ENCODE data around the gene RAI14. TPM values are rescaled to one million over a fixed set of nuclear protein-coding genes. Genes with fewer than 3 reads are reported as not detected.

Gene RAI14
- total RNA-seq, 1 donor from 2014 or later: 30.7 TPM

DNA sequence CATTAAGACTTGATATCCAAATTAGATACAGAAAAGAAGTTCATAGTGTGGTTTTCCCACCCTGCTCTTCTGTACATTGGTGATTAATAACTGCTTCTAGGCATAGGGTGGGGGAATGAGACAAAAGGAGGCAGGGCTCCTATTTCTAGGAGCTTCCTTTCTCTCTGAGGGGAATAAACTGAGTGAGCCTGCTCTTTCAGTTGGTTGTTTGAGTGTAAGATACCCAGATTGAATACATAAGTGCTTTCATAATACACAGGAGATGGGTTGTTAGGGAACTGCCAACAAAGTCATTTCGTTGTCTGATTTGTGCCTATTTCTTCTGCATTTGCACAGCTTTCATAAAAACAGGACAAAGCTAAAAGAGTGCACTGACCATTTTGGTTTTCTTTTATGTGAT lies 133.9 kb downstream of the RAI14 start:
- Histone ChIP-seq H3K4me3 (no peak overlapping the region), H3K27ac (no peak overlapping the region), H3K4me1 (peaks cover 9% of the 10 kb centered on the region), H3K9me3 (no peaks in the 10 kb centered on the region), H3K36me3 (no peaks in the 10 kb centered on the region), H3K27me3 (no peaks in the 10 kb centered on the region)
- DNase-seq (ENCODE audit: extremely low spot score in 2 of 2): no peak
- intact Hi-C loops (cut with DNase I): no loop called here
- no peak for TF ChIP-seq POLR2AphosphoS5 (IDR thresholded peaks at IDR 0.05; ENCODE audit: insufficient read depth in 1 of 2, low read depth in 1 of 2)
- TF ChIP-seq POLR2A (IDR thresholded peaks at IDR 0.05): no peak
- no peak for TF ChIP-seq CTCF (IDR thresholded peaks at IDR 0.05)

- Histone ChIP-seq H3K4me3 (no peak overlapping the region), H3K36me3 (peaks cover 0 to 5% of the 10 kb centered on the region in 2 donors), H3K9me3 (no peaks in the 10 kb centered on the region), H3K27me3 (no peaks in the 10 kb centered on the region), H3K4me1 (peaks cover 9% of the 10 kb centered on the region), H3K27ac (no peak overlapping the region)
- DNase-seq (ENCODE audit: extremely low spot score in 2 of 2): no peak
- TF ChIP-seq POLR2AphosphoS5 (IDR thresholded peaks at IDR 0.05; ENCODE audit: insufficient read depth in 1 of 2, low read depth in 1 of 2): no peak
- no peak for TF ChIP-seq POLR2A (IDR thresholded peaks at IDR 0.05)
- no peak for TF ChIP-seq CTCF (IDR thresholded peaks at IDR 0.05)
- intact Hi-C loops (cut with DNase I): no loop called here
These were observed 135.7 kb downstream of the RAI14 start for GRCh38 chr5:34791761-34792244.

DNA sequence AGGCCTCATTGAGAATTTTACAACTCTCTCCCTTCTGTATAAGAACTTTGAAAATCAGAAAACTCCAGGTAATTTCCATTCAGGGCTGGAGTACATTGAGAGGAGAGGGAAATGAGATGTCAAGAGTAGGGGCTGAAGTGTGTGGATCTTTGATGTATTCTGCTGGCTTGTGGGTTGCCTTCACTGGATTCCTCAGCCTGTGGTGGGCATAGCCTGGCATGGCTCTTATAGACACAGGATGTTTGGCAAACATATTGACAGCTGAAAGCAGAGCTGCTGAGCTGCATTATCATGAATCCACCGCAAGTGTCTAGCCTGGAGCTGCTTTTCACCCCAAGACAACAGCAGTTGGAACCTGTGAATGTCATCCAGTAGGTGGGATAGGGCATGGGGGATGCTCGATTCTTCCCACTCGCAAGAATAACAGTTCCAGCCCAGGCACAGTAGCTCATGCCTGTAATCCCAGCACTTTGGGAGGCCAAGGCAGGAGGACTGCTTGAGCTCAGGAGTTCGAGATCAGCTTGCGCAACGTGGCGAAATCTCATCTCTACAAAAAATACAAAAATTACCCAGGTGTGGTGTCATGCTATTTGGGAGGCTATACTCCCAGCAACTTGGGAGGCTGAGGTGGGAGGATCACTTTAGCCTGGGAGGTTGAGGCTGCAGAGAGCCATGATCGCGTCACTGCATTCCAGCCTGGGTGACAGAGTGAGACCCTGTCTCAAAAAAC lies 146.9 kb downstream of the RAI14 start:
- no peak overlapping the region for H3K4me3 ChIP-seq
- intact Hi-C loops (cut with DNase I): no loop called here
- H3K27me3 ChIP-seq: no peaks in the 10 kb centered on the region
- H3K4me1 ChIP-seq: peaks cover 5% of the 10 kb centered on the region
- TF ChIP-seq POLR2AphosphoS5 (IDR thresholded peaks at IDR 0.05; ENCODE audit: insufficient read depth in 1 of 2, low read depth in 1 of 2) (no peak), CTCF (IDR thresholded peaks at IDR 0.05) (no peak), POLR2A (IDR thresholded peaks at IDR 0.05) (no peak)
- no peak for DNase-seq (ENCODE audit: extremely low spot score in 2 of 2)
- H3K9me3 ChIP-seq: no peaks in the 10 kb centered on the region
- H3K36me3 ChIP-seq: no peaks in the 10 kb centered on the region
- H3K27ac ChIP-seq: no peak overlapping the region

GRCh38 chr5:34803974-34804732 lies 148.0 kb downstream of the RAI14 start:
- H3K4me3 ChIP-seq: no peak overlapping the region
- H3K36me3 ChIP-seq: peaks cover 0 to 5% of the 10 kb centered on the region in 2 donors
- no peak for TF ChIP-seq POLR2AphosphoS5 (IDR thresholded peaks at IDR 0.05; ENCODE audit: insufficient read depth in 1 of 2, low read depth in 1 of 2)
- TF ChIP-seq CTCF (IDR thresholded peaks at IDR 0.05): no peak
- no peak for TF ChIP-seq POLR2A (IDR thresholded peaks at IDR 0.05)
- no peak for DNase-seq (ENCODE audit: extremely low spot score in 2 of 2)
- H3K9me3 ChIP-seq: no peaks in the 10 kb centered on the region
- peaks cover 5% of the 10 kb centered on the region for H3K4me1 ChIP-seq
- H3K27me3 ChIP-seq: no peaks in the 10 kb centered on the region
- intact Hi-C loops (cut with DNase I): no loop called here
- H3K27ac ChIP-seq: no peak overlapping the region

Data from vagina (tissue), 2 donors.